ENCODE results near the gene SKA2.

GRCh38 chr17:59094861-59095530, 60.0 kb downstream of the SKA2 start:
- TF ChIP-seq ZBTB33 (IDR thresholded peaks at IDR 0.05) = no peak
- TF ChIP-seq CTCF (IDR thresholded peaks at IDR 0.05; ENCODE audit: low read depth, low read length, missing input control) = no peak
- no peak for TF ChIP-seq RAD21 (IDR thresholded peaks at IDR 0.05)
- TF ChIP-seq REST (IDR thresholded peaks at IDR 0.05) = no peak

Measured in liver (tissue), 3 donors.